ENCODE measurements around the gene POU2F2. TPM values are rescaled to one million over a fixed set of nuclear protein-coding genes. Genes with fewer than 3 reads are reported as not detected.

The POU2F2 gene
- total and polyA plus RNA-seq, 10 of the 15 experiments (the other 5 are each of a cell fraction or from before 2014, with no cell fraction given), result 4.4 to 62.4 (median 37.9) TPM

DNA sequence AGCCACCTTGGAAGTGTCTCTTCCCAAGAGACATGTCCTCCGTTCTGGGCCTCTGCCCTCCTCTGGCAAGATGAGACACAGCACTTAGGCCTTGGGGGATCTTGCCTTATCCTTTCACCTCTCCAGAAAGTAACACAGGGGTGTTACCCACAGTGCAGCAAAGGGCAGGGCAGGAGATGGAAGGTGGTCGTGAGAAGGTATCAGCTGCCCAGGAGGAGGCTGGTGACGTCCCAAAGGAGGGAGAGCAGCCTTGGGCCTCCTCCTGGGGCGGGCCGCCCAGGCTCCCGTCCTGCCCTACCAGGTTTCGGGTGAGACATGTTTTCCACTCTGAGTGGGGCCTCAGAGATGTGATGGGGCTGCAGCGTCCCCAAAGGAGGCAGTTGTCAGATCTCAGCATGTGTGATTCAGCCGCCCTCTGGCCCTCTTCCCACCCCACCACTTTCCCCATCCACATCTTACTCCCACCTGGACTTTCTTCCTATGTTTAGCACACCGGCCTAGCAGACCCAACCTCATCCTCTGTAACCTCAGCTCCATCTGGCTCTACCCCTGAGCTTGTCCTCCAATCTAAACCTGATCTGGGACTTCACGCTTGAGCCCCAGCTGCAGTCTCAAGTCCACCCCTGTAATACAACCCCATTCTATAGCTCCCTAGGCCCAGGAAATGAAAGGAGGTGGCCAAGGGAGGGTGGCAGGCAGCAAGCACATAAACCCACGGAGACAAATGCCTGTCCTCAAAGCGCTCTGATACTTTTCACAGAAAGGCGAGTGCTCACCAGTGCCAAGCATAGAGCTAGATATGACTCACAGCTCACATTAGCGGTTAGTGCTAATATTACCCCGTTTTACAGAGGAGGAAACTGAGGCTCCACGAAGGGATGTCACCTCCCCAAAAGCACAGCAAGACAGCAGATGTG lies 9.3 kb downstream of the POU2F2 start (continued):
- TF ChIP-seq BCL3 (IDR thresholded peaks at IDR 0.05; ENCODE audit: borderline replicate concordance, insufficient read depth, low read depth, low read length, poor library complexity, severe bottlenecking) (no peak), ZBED1 (IDR thresholded peaks at IDR 0.05; ENCODE audit: borderline replicate concordance) (no peak), MXI1 (IDR thresholded peaks at IDR 0.05; ENCODE audit: low read depth, low read length) (no peak), TBL1XR1 (IDR thresholded peaks at IDR 0.05; ENCODE audit: low read depth, low read length) (no peak), FOXM1 (IDR thresholded peaks at IDR 0.05; ENCODE audit: low read depth, low read length) (no peak), CBFB (IDR thresholded peaks at IDR 0.05; ENCODE audit: low read depth) (0 out of 2 replicates have a peak, but pooled peaks have one; percentile 31), CBX3 (IDR thresholded peaks at IDR 0.05; ENCODE audit: borderline replicate concordance, low read depth) (no peak), USF2 (IDR thresholded peaks at IDR 0.05; ENCODE audit: borderline replicate concordance, low read depth, low read length) (no peak; the same call in 1 of the 2 replicates), EGR1 (IDR thresholded peaks at IDR 0.05; ENCODE audit: borderline replicate concordance in 1 of 2, low read depth in 2 of 2, low read length in 2 of 2) (no peak), SMARCA5 (IDR thresholded peaks at IDR 0.05) (peak; percentile 64; the same call in 1 of the 2 replicates), RELA (IDR thresholded peaks at IDR 0.05; ENCODE audit: borderline replicate concordance, partially characterized antibody) (no peak), NR2F1 (conservative IDR thresholded peaks at IDR 0.05) (no peak), SMC3 (IDR thresholded peaks at IDR 0.05; ENCODE audit: borderline replicate concordance, low read length) (peak; percentile 15; the same call in 1 of the 2 replicates), PKNOX1 (IDR thresholded peaks at IDR 0.05) (no peak), ZBTB4 (CRISPR knock-in tag; IDR thresholded peaks at IDR 0.05) (no peak)
- TF ChIP-seq, protein P1, sequence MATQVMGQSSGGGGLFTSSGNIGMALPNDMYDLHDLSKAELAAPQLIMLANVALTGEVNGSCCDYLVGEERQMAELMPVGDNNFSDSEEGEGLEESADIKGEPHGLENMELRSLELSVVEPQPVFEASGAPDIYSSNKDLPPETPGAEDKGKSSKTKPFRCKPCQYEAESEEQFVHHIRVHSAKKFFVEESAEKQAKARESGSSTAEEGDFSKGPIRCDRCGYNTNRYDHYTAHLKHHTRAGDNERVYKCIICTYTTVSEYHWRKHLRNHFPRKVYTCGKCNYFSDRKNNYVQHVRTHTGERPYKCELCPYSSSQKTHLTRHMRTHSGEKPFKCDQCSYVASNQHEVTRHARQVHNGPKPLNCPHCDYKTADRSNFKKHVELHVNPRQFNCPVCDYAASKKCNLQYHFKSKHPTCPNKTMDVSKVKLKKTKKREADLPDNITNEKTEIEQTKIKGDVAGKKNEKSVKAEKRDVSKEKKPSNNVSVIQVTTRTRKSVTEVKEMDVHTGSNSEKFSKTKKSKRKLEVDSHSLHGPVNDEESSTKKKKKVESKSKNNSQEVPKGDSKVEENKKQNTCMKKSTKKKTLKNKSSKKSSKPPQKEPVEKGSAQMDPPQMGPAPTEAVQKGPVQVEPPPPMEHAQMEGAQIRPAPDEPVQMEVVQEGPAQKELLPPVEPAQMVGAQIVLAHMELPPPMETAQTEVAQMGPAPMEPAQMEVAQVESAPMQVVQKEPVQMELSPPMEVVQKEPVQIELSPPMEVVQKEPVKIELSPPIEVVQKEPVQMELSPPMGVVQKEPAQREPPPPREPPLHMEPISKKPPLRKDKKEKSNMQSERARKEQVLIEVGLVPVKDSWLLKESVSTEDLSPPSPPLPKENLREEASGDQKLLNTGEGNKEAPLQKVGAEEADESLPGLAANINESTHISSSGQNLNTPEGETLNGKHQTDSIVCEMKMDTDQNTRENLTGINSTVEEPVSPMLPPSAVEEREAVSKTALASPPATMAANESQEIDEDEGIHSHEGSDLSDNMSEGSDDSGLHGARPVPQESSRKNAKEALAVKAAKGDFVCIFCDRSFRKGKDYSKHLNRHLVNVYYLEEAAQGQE (IDR thresholded peaks at IDR 0.05; ENCODE audit: low read depth, low read length), result no peak
- TF ChIP-seq, protein P2, sequence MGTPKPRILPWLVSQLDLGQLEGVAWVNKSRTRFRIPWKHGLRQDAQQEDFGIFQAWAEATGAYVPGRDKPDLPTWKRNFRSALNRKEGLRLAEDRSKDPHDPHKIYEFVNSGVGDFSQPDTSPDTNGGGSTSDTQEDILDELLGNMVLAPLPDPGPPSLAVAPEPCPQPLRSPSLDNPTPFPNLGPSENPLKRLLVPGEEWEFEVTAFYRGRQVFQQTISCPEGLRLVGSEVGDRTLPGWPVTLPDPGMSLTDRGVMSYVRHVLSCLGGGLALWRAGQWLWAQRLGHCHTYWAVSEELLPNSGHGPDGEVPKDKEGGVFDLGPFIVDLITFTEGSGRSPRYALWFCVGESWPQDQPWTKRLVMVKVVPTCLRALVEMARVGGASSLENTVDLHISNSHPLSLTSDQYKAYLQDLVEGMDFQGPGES (IDR thresholded peaks at IDR 0.05), result no peak

Measured in GM12878 (cell line).